HL-60 (cell line): ENCODE measurements around the gene TMEM63C.
"Not testable (repeated sequence)": the region's sequence is repeated elsewhere in the genome, so short reads cannot be mapped to it uniquely, and the experiment has no call there.

ENCODE experiments used
- CTCF ChIP-seq: IDR thresholded peaks from one replicate; pipeline ENCODE4 v1.5.1; 2011; ENCODE audit warnings: low read length, control low read depth, inconsistent platforms; ENCODE audit not compliant: insufficient read depth
- GABPA ChIP-seq: IDR thresholded peaks from 2 replicates; pipeline ENCODE4 v1.6.1; 2012; ENCODE audit warnings: low read depth
- POLR2AphosphoS5 ChIP-seq: IDR thresholded peaks from 2 replicates; pipeline ENCODE4 v1.6.1; 2012; ENCODE audit warnings: low read depth
- REST ChIP-seq: IDR thresholded peaks from 2 replicates; pipeline ENCODE4 v1.6.1; 2012; ENCODE audit warnings: low read depth; ENCODE audit not compliant: insufficient replicate concordance

GRCh38 chr14:77280921-77281320 is 99.3 kb downstream of the TMEM63C start:
- TF ChIP-seq CTCF, POLR2AphosphoS5, GABPA, REST: not testable (repeated sequence)
